Stimulated activated CD8-positive, alpha-beta memory T cell treated with anti-CD3 and anti-CD28 coated beads, Interleukin-15, amount 100 ng/mL, for 24 hours (primary cell): ENCODE measurements around the gene PSMB9.

Source experiments
- DNase-seq: peaks from one replicate; pipeline ENCODE4 v3.0.0-alpha.2; 2020; ENCODE audit warnings: low read depth

The PSMB9 gene

GRCh38 chr6:32840604-32841246, 13.3 kb upstream of the PSMB9 start:
- no peak for DNase-seq

GRCh38 chr6:32842021-32842650, 11.9 kb upstream of the PSMB9 start:
- no peak for DNase-seq

- DNase-seq: no peak
These were observed 11.3 kb upstream of the PSMB9 start for GRCh38 chr6:32842690-32843089.

DNA sequence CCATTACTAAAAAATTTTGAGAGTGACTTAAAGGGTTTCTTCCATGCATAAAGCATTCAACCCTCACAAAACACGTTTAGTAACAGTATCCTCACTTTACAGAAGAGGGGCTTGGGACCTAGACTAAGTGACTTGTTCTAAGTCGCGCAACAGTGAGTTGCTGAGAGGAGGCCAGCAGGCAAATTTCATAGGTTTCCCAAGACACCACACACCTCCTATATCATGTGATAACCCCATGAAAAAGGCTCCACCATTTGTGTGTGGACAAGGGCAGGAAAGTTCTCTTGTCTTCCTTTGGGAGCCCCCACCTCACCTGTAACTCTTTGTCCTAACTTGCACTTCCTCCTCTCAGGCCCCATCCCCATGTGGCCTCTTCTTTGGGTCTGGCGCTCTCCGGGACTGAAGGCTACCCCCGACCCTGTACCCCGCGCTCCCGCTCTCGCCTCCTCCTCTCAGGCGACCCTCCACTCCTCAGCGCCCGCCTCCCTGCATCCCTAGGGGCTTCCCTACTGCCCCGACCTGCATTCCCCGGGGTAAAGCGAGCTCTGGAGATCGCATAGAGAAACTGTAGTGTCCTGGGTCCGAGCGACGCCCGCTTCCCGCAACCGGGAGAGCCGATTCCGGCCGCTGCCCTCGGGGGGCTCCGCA, 10.5 kb upstream of the PSMB9 start:
- DNase-seq: no peak

DNA sequence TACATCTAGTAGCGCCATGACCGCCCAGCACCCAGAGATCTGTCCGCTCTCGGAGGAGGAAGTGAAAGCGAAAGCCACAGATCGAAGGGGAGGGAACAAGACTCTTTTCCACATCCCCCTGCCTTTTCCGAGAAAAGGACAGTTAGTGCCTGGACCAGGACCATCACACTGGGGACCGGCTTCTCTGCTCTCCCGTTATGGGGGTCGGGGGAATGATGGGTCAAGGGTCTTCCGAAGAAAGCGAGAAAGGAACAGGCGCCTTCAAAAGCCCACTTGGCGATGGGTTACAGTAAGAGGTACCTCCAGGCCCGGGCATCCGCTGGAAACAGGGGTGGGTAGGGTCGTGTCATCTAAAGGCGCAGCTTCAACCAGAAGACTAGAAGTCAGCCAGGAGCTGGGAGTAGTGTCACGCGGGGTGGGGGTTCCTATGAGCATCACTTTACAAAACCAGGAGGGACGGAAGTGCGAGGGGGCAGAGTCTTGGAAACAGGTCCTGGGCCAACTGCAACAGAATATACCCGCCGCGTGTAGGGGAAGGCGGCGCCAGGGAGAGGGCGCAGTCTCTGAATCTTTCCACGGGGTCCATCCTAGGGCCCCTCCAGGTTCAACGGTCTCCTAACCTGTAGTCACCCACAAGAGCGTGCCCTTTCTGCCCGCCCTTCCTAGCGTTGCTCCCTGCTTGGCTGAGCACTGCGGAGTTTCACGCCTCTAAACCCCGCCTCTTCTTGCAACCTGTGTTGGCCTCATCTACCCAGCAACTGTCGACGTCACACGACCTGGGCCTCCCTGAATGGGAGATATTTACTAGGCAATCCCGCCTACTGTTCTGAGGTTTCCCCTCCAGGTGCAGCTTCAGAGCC, 9.8 kb upstream of the PSMB9 start, which contains the start of gene PSMB8:
Gene PSMB8 (minus strand): TSS at position 69 of the 860 bp plus-strand sequence. CDS start 51 bp downstream, at position 18.
- DNase-seq: peak; percentile 92

DNA sequence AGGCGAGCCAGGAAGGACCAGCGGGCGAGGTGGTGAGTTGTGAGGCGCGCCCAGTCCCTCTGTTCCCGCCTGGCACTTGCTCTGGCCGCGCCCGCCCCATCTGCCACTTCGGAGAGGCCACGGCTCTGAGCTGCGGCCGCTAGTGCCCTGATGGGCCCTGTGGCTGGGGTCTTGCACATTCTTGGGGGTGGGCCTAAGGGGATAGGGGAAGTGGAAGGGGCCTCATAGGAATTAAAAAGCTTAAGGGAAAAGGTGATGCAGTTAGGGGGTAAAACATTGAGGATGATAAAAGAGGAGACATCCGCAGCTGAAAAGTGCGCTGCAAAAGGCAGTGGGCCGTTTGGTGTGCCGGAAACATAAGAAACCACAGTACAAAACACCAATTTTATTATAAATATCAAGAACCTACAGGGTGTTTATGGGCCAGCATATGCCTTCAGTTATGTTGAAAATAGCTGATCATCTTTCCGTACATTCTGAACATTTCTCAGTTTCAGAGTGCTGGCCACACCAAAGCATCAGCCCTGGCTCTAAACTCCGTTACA, 9.1 kb upstream of the PSMB9 start:
- DNase-seq: no peak

DNA sequence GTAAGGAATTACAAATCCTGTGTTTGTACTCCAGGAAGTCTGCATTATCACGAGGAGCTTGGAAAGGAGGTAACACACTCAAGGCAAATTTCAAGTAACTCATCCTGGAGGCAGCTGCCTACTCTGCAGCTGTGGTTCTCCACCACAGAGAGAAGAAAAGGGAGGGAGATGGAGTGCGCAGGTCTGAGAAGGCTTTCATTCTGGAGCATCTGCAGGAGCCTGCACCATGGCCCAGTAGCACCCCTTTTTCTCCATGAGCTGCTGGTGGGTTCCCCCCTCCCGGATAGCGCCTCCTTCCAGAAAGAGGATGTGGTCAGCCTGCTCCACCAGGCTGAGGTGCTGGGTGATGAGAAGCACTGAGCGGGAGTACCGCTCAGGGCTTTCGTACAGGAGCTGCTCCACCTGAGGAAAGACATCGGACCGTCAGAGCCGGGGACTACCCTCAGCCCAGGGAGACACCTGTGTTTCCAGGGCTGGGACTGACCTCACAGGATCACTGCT, 8.6 kb upstream of the PSMB9 start:
- DNase-seq: no peak

DNA sequence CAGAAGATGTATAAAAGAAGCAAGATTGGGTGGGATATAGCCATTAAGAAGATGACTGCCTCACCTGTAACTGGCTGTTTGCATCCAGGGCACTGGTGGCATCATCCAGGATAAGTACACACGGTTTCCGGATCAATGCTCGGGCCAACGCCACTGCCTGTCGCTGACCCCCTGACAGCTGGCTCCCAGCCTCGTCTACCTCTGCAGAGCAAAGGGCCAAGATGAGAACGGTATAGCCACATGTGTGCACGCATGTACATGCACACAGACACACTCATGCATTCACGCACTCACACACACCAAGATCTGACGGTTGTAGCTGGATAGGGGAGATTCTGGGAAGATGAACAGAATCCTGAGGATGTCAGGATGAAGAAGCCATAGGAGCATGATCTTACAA, 7.0 kb upstream of the PSMB9 start:
- no peak for DNase-seq

GRCh38 chr6:32847795-32848194, 6.2 kb upstream of the PSMB9 start:
- no peak for DNase-seq

DNA sequence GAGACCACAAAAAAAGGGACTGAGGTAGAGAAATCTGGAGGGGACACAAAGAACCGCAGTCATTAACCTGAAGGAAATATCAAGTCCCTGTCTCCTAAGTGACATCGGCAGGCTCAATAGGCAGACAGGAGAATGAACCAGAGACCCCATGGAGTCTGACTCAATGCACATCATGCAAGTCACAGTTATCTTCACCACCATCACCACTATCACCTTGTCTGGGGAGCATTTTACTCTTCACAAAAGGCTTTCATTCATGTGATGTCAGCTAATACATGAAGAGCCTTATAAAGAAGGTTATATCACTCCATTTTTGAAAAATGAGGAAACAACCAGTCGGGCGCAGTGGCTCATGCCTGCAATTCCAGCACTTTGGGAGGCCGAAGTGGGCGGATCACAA, 4.9 kb upstream of the PSMB9 start:
- no peak for DNase-seq

DNA sequence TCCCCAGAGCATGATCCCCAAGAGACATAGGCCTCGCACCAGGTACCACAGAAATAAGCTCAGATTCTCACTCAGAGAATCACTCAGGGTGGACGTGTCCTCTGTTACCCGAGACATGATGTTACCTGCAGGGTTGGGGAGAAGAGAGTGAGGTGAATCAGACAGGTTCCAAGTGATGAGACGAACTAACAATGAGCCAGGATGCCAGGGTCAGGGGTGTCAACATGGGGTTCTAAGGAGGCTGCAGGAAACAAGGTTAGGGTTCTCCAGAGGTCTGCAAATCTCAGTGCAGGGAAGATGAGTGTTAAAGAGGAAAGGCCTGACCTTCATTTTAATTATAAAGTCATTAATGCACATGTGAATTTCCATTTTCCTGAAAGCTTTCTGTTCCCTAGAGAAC, 3.0 kb upstream of the PSMB9 start:
- no peak for DNase-seq

DNA sequence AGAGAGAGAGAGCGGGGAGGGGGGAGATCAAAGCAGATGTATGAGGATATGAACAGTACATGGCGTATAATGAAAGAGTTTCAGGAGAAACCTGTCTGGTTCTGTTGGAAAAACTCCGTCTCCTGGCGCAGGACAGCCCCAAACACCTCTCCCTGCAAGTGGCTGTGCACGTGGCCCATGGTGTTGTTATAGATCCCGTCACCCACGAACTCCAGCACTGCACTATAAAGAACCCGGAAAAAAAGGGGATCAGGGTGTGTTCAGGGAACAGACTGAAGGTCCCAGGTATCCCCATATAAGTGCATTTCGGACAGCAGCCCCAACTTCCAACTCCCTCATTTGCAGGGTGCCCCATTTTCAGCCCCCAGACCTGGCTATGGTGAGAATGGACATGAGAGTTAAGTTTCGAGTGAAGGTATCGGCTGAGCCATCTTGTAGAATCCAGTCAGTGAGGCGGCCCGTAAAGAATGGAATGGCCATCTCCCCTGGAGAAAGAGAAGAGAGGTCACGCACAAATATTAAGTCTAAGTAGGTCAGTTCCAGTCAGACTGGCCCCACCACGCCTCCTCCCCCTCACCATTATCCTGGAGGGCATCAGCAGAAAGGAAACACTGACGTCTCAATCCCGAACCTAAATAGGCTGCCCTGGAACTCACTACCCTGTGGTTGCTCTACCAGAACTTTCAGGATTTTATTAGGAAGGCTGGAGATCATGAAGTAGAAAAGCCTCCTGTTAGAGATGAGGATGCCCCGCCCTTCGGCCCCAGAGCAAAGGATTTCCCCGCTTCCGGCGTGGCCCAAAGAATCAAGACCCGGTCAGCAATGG, 1.8 kb upstream of the PSMB9 start:
- no peak for DNase-seq

DNA sequence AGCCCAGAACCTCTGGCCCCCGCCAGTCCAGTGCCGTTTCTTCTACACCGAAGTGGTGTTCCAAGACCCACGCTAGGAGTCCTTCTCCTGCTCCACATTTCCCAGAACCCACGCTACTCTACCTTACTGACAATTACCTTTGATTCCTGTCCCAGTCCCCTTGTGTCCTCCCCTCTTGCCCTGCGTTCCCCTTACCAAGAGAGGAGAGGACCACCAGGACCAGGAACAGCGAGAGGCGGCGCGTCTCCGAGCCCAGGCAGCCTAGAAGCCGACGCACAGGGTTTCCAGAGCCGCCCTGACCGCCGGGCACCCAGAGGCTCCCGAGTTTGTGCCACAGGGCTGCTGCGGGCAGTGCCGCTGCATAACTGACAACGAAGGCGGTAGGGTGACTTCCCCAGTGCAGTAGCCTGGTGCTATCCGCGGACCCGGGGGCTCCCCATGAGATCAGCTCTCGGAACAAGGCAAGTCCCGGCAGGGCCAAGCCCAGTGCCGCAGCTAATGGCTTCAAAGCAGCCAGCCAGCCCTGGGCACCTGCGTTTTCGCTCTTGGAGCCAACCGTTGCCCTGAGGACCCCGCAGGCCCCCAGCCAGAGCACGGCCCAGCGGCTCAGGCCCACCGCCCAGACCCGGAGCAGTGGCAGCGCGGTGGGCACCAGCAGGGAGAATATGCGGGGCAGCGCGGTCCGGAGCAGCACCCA, 1.0 kb upstream of the PSMB9 start:
- no peak for DNase-seq

DNA sequence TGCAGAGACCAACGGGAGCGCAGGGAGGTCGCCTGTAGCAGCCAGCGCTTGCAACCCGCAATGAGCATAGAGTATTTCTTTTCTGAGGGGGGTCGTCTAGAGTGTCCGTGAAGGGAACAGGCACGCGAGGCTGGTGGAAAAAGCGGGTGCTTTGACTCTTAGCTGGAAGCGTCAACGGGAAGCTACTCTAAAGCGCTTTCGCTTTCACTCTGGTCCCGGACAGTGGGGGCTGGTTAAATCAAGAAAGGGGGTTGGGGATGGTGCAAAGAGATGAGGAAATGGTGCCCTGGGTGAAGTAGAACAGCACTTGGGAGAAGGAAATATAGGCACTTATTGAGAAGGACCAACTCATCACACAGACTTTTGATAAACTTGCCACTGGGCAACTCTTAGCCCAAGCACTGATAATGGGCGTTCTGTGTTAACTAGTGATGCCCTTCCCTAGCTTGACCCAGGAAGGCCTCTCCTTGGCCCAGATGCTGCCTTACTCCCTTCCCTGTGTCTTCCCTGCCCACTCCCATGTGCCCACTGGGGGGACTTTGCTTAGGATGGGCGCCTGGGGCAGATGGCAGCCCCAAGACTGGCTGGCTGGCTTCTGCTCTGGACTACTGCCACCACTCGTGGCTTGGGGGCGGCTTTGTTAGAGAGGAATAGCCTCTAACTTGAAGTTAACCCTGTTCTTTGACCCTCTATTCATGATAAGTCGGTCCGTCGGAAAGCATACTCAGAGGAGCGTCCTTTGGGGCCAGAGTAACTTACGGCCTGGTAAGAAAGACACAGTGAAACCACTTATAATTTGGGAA, 585 bp downstream of the PSMB9 start:
- DNase-seq: no peak

GRCh38 chr6:32855467-32856174, 1.6 kb downstream of the PSMB9 start:
- DNase-seq: no peak

- DNase-seq: no peak
These were observed 3.3 kb downstream of the PSMB9 start for GRCh38 chr6:32857156-32857891.

DNA sequence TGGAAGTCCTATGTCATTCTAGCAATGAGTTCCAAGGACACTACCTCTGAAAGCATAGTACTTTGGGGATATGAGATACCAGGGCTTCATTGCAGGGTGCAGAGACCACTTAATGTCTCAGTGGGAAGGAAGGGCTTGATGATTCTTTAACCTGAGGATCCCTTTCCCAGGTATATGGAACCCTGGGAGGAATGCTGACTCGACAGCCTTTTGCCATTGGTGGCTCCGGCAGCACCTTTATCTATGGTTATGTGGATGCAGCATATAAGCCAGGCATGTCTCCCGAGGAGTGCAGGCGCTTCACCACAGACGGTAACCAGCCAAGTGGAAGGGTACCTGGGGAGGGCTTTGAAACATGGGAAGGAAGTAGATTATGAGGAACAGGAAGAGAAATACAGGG, 4.2 kb downstream of the PSMB9 start:
- DNase-seq: no peak

DNA sequence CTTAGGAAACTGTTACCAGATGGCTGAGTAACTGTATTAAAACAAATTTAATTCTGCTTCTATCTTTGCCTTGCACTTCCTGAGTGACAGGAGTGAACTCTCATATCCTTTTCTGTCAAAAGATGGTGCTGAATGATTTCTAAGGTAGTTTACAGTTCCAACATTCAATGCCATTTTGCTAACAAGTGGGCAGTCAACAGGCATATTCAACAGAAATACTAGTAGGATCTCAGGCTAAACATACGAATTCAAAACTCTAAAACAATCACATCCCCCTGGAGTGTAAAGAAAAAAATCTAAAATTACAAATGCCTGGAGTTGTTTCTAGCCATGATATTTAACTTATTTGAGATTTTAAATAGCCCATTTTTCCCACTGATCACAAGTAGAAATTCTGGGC, 6.7 kb downstream of the PSMB9 start:
- DNase-seq: no peak
